ENCODE data around the gene FBXW12. TPM values are rescaled to one million over a fixed set of nuclear protein-coding genes. Genes with fewer than 3 reads are reported as not detected.

FBXW12 gene
- total RNA-seq, 2 experiments from 2014 or later: not detected

GRCh38 chr3:48426401-48426909 lies 54.4 kb downstream of the FBXW12 start:
- no peaks in the 10 kb centered on the region for H3K9me3 Mint-ChIP-seq
- POLR2A ChIA-PET: no interaction called here
- no peaks in the 10 kb centered on the region for H3K36me3 Mint-ChIP-seq
- no peak overlapping the region for H3K4me3 Mint-ChIP-seq
- no peak for ATAC-seq (ENCODE audit: low read depth)
- DNase-seq: no peak
- H3K4me1 Mint-ChIP-seq: peaks cover 5% of the 10 kb centered on the region
- peaks cover 19% of the 10 kb centered on the region for H3K27me3 Mint-ChIP-seq
- no peak overlapping the region for H3K27ac Mint-ChIP-seq

- Mint-ChIP-seq H3K4me1 (peaks cover 5% of the 10 kb centered on the region), H3K4me3 (no peak overlapping the region), H3K27me3 (peaks cover 19% of the 10 kb centered on the region), H3K27ac (no peak overlapping the region), H3K36me3 (peaks cover 3% of the 10 kb centered on the region), H3K9me3 (no peaks in the 10 kb centered on the region)
- no peak for DNase-seq
- POLR2A ChIA-PET: no interaction called here
- ATAC-seq (ENCODE audit: low read depth): no peak
Observed at GRCh38 chr3:48426944-48427629, 55.1 kb downstream of the FBXW12 start.

- POLR2A ChIA-PET: no interaction called here
- Mint-ChIP-seq H3K9me3 (no peaks in the 10 kb centered on the region), H3K36me3 (peaks cover 3% of the 10 kb centered on the region), H3K4me3 (no peak overlapping the region), H3K27me3 (peaks cover 19% of the 10 kb centered on the region), H3K27ac (no peak overlapping the region), H3K4me1 (peaks cover 5% of the 10 kb centered on the region)
- ATAC-seq (ENCODE audit: low read depth): no peak
- no peak for DNase-seq
Observed at GRCh38 chr3:48427630-48427962, 55.6 kb downstream of the FBXW12 start.

- Mint-ChIP-seq H3K9me3 (no peaks in the 10 kb centered on the region), H3K4me1 (peaks cover 5% of the 10 kb centered on the region), H3K27ac (no peak overlapping the region), H3K36me3 (peaks cover 3% of the 10 kb centered on the region), H3K27me3 (peaks cover 19% of the 10 kb centered on the region), H3K4me3 (peak overlapping the region; percentile 15)
- no peak for DNase-seq
- POLR2A ChIA-PET: interaction anchor here (1.0 kb wide), 1 partner anchor 12 kb away, joined by 3 read pairs; the partner anchor contains the start of gene CCDC51
- no peak for ATAC-seq (ENCODE audit: low read depth)
Observed at GRCh38 chr3:48428088-48428571, 56.1 kb downstream of the FBXW12 start.

GRCh38 chr3:48428572-48429316 lies 56.7 kb downstream of the FBXW12 start:
- peaks cover 5% of the 10 kb centered on the region for H3K4me1 Mint-ChIP-seq
- DNase-seq: no peak
- no peak overlapping the region for H3K4me3 Mint-ChIP-seq
- peak; percentile 66 for ATAC-seq (ENCODE audit: low read depth)
- H3K36me3 Mint-ChIP-seq: peaks cover 3% of the 10 kb centered on the region
- H3K9me3 Mint-ChIP-seq: no peaks in the 10 kb centered on the region
- H3K27me3 Mint-ChIP-seq: peaks cover 19% of the 10 kb centered on the region
- H3K27ac Mint-ChIP-seq: no peak overlapping the region
- POLR2A ChIA-PET: interaction anchor here (1.0 kb wide), 1 partner anchor 11 kb away, joined by 3 read pairs; the partner anchor contains the start of gene CCDC51

- peak; percentile 71 for ATAC-seq (ENCODE audit: low read depth)
- DNase-seq: peak; percentile 75
- Mint-ChIP-seq H3K27ac (peak overlapping the region; percentile 63), H3K4me1 (peaks cover 9% of the 10 kb centered on the region), H3K4me3 (peak overlapping the region; percentile 86), H3K27me3 (peaks cover 19% of the 10 kb centered on the region), H3K36me3 (peaks cover 3% of the 10 kb centered on the region), H3K9me3 (no peaks in the 10 kb centered on the region)
- POLR2A ChIA-PET: interaction anchor here (0.9 to 1.0 kb wide), 2 partner anchors 10 kb away, joined by 3 read pairs; partner anchors contain the start of genes CCDC51 and TMA7
Observed at GRCh38 chr3:48429317-48429959, 57.4 kb downstream of the FBXW12 start.

GRCh38 chr3:48429960-48430707 lies 58.1 kb downstream of the FBXW12 start, which contains the start of gene PLXNB1:
PLXNB1 (minus strand) TSS chr3:48430086; CDS start chr3:48424611, 5,475 bp downstream.
- no peaks in the 10 kb centered on the region for H3K9me3 Mint-ChIP-seq
- H3K4me1 Mint-ChIP-seq: peaks cover 12% of the 10 kb centered on the region
- no peak for ATAC-seq (ENCODE audit: low read depth)
- DNase-seq: no peak
- POLR2A ChIA-PET: interaction anchor here (0.9 kb wide), 1 partner anchor 10 kb away, joined by 3 read pairs; the partner anchor contains the start of genes CCDC51 and TMA7
- H3K36me3 Mint-ChIP-seq: peaks cover 3% of the 10 kb centered on the region
- peaks cover 19% of the 10 kb centered on the region for H3K27me3 Mint-ChIP-seq
- H3K4me3 Mint-ChIP-seq: peak within 1 kb of the TSS; percentile 86
- H3K27ac Mint-ChIP-seq: peak within 1 kb of the TSS; percentile 63

- Mint-ChIP-seq H3K4me1 (peaks cover 15% of the 10 kb centered on the region), H3K4me3 (no peak overlapping the region), H3K9me3 (no peaks in the 10 kb centered on the region), H3K27ac (peak overlapping the region; percentile 13), H3K36me3 (peaks cover 3% of the 10 kb centered on the region), H3K27me3 (peaks cover 19% of the 10 kb centered on the region)
- POLR2A ChIA-PET: interaction anchor here (0.9 kb wide), 1 partner anchor 9 kb away, joined by 3 read pairs; the partner anchor contains the start of genes CCDC51 and TMA7
- no peak for DNase-seq
- ATAC-seq (ENCODE audit: low read depth): no peak
Observed at GRCh38 chr3:48430708-48431101, 58.7 kb downstream of the FBXW12 start.

GRCh38 chr3:48431224-48432029 lies 59.4 kb downstream of the FBXW12 start:
- POLR2A ChIA-PET: no interaction called here
- peak overlapping the region; percentile 13 for H3K27ac Mint-ChIP-seq
- peaks cover 19% of the 10 kb centered on the region for H3K27me3 Mint-ChIP-seq
- H3K4me1 Mint-ChIP-seq: peaks cover 15% of the 10 kb centered on the region
- H3K36me3 Mint-ChIP-seq: peaks cover 3% of the 10 kb centered on the region
- peak overlapping the region; percentile 28 for H3K4me3 Mint-ChIP-seq
- no peak for DNase-seq
- ATAC-seq (ENCODE audit: low read depth): no peak
- no peaks in the 10 kb centered on the region for H3K9me3 Mint-ChIP-seq

GRCh38 chr3:48432411-48433371 lies 60.7 kb downstream of the FBXW12 start:
- H3K27ac Mint-ChIP-seq: no peak overlapping the region
- H3K4me3 Mint-ChIP-seq: no peak overlapping the region
- H3K27me3 Mint-ChIP-seq: peaks cover 11% of the 10 kb centered on the region
- DNase-seq: no peak
- H3K4me1 Mint-ChIP-seq: peaks cover 17% of the 10 kb centered on the region
- no peak for ATAC-seq (ENCODE audit: low read depth)
- H3K36me3 Mint-ChIP-seq: peaks cover 3% of the 10 kb centered on the region
- POLR2A ChIA-PET: no interaction called here
- no peaks in the 10 kb centered on the region for H3K9me3 Mint-ChIP-seq

GRCh38 chr3:48433472-48434118 lies 61.6 kb downstream of the FBXW12 start:
- POLR2A ChIA-PET: no interaction called here
- Mint-ChIP-seq H3K27ac (no peak overlapping the region), H3K4me1 (peaks cover 24% of the 10 kb centered on the region), H3K9me3 (no peaks in the 10 kb centered on the region), H3K27me3 (peaks cover 2% of the 10 kb centered on the region), H3K4me3 (no peak overlapping the region), H3K36me3 (peaks cover 3% of the 10 kb centered on the region)
- DNase-seq (no peak), ATAC-seq (ENCODE audit: low read depth) (no peak)

Data from activated naive CD8-positive, alpha-beta T cell treated with anti-CD3 and anti-CD28 coated beads, Interleukin-2, amount 10 ng/mL, durations not matched to agents 7 days and 5 days (primary cell).